Esophagus muscularis mucosa (tissue), 4 donors: ENCODE measurements around the gene WAC. TPM values are rescaled to one million over a fixed set of nuclear protein-coding genes. Genes with fewer than 3 reads are reported as not detected.
"Not testable (repeated sequence)": the region's sequence is repeated elsewhere in the genome, so short reads cannot be mapped to it uniquely, and the experiment has no call there.

Source experiments
- DNase-seq: peaks from one replicate; pipeline ENCODE4 v3.0.0-alpha.2; 2017; ENCODE audit errors: extremely low spot score
- H3K27ac ChIP-seq, 4 donors: fragments of 200-600 bp; sonication (generic); replicated peaks in 1 of 4; 1 replicate in 3 of 4; 2 replicates in 1 of 4; pipeline ENCODE4 v1.5.1; 2016 to 2019; ENCODE audit warnings: mild to moderate bottlenecking in 1 of 4
- H3K27me3 ChIP-seq, 4 donors: fragments of 200-600 bp; sonication (generic); one replicate each; pipeline versions ENCODE4 v1.5.1 to v1.6.0; 2016 to 2019
- H3K36me3 ChIP-seq, 4 donors: fragments of 200-600 bp; sonication (generic); one replicate each; pipeline ENCODE4 v1.5.1; 2016 to 2019
- H3K4me1 ChIP-seq, 4 donors: fragments of 200-600 bp; sonication (generic); one replicate each; pipeline ENCODE4 v1.5.1; 2016 to 2019
- H3K4me3 ChIP-seq, 4 donors: fragments of 200-600 bp; sonication (generic); 1 replicate in 2 of 4; 2 replicates in 2 of 4; pipeline ENCODE4 v1.5.1; 2016 to 2019; ENCODE audit warnings: mild to moderate bottlenecking in 4 of 4, moderate library complexity in 1 of 4
- H3K9me3 ChIP-seq, 4 donors: fragments of 200-600 bp; sonication (generic); 1 replicate in 3 of 4; 2 replicates in 1 of 4; pipeline ENCODE4 v1.5.1; 2016 to 2019
- EP300 ChIP-seq: sonication (generic); formaldehyde crosslinking; IDR thresholded peaks from one replicate; pipeline ENCODE4 v1.6.1; 2017; ENCODE audit warnings: antibody characterized with exemption
- POLR2A ChIP-seq: fragments of 450-650 bp; IDR thresholded peaks from one replicate; pipeline ENCODE4 v1.6.1; 2017; ENCODE audit warnings: antibody characterized with exemption, moderate library complexity, mild to moderate bottlenecking, low read depth
- POLR2AphosphoS5 ChIP-seq, 2 donors: sonication (generic); formaldehyde crosslinking; IDR thresholded peaks; one replicate each; pipeline ENCODE4 v1.6.1; 2017; ENCODE audit warnings: antibody characterized with exemption in 2 of 2
- WGBS: methylation state at CpG from one replicate; pipeline ENCODE4 v1.1.5; 2018; 5-methylcytosine and 5-hydroxymethylcytosine counted together
- intact Hi-C: fragments of 100-400 bp; cut with DNase I; formaldehyde crosslinking; loops from one replicate; pipeline ENCODE4 v1.15.1; 2023
- total RNA-seq, 4 donors: library from RNA; depleted of rRNA; stranded (reverse); fragments of >200 nt; gene quantifications; one replicate each; pipeline versions ENCODE4 v1.1.0 to v1.2.1, GENCODE V29; 2016
- TF ChIP-seq, protein P1 (sequence below), 3 experiments: fragments of 200-600 bp in 2 of 3; fragments of 450-650 bp in 1 of 3; sonication (generic) in 2 of 3; IDR thresholded peaks; one replicate each; pipeline ENCODE4 v1.5.1; 2017 to 2019; ENCODE audit warnings: antibody characterized with exemption in 3 of 3, mild to moderate bottlenecking in 2 of 3, moderate library complexity in 1 of 3

The WAC gene
- total RNA-seq, 4 donors from 2014 or later = 115 to 157 (median 135) TPM

DNA sequence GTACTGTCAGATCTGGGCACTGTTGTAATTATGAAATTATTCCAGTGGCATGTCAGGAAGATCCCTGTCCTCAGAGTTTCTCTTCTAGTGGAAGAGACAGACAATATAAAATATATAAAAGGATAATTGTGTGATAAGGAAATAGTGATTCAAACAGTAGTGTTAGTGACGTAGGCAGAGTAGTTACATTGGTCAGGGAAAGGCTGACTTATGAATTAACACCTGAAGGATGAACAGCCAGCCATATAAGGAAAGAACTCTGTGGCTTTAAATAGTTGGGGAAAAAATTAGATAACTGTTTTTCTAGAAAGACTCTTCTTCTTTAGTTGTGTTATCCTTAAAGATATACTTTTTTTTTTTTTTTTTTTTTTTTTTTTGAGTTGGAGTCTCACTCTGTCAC, 37.7 kb downstream of the WAC start:
- Histone ChIP-seq H3K4me3 (no peak overlapping the region), H3K4me1 (peaks cover 54 to 95% (median 80%) of the 10 kb centered on the region in 4 donors), H3K27ac (no peak overlapping the region), H3K9me3 (no peaks in the 10 kb centered on the region), H3K27me3 (no peaks in the 10 kb centered on the region), H3K36me3 (peaks cover 4 to 7% (median 5%) of the 10 kb centered on the region in 4 donors)
- 36% methylated on average over 1 of the region's 1 CpG for WGBS
- intact Hi-C loops = no loop called here
- DNase-seq = no peak
- no peak for TF ChIP-seq EP300
- TF ChIP-seq, protein P1, sequence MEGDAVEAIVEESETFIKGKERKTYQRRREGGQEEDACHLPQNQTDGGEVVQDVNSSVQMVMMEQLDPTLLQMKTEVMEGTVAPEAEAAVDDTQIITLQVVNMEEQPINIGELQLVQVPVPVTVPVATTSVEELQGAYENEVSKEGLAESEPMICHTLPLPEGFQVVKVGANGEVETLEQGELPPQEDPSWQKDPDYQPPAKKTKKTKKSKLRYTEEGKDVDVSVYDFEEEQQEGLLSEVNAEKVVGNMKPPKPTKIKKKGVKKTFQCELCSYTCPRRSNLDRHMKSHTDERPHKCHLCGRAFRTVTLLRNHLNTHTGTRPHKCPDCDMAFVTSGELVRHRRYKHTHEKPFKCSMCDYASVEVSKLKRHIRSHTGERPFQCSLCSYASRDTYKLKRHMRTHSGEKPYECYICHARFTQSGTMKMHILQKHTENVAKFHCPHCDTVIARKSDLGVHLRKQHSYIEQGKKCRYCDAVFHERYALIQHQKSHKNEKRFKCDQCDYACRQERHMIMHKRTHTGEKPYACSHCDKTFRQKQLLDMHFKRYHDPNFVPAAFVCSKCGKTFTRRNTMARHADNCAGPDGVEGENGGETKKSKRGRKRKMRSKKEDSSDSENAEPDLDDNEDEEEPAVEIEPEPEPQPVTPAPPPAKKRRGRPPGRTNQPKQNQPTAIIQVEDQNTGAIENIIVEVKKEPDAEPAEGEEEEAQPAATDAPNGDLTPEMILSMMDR (IDR thresholded peaks at IDR 0.05) = no peak
- TF ChIP-seq POLR2A = no peak
- TF ChIP-seq POLR2AphosphoS5 (IDR thresholded peaks at IDR 0.05) = no peak

DNA sequence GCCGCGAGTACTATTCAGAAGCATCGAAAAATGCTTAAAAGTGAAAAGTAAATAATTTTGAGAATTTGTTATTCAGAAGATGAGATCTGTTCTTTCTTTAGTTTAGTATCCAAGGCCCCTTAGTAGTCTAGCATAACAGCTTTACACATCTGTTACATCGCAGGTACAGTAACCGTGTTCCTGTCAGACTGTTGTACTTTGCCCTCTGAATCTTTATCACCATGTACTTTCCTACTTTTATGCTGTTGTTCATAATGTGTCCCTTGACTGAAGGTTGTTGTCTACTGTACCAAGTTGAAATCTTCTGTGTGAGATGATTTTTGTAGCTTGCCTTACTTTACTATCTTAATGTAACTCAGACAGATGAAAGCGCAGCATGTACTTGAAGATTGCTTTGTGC, 38.3 kb downstream of the WAC start:
- Histone ChIP-seq H3K27me3 (no peaks in the 10 kb centered on the region), H3K4me1 (peaks cover 53 to 95% (median 79%) of the 10 kb centered on the region in 4 donors), H3K9me3 (no peaks in the 10 kb centered on the region), H3K4me3 (no peak overlapping the region), H3K36me3 (peaks cover 4 to 7% (median 5%) of the 10 kb centered on the region in 4 donors), H3K27ac (no peak overlapping the region)
- intact Hi-C loops = no loop called here
- no peak for TF ChIP-seq EP300
- no peak for DNase-seq
- WGBS = 86% methylated on average over 6 of the region's 6 CpGs

- H3K9me3 ChIP-seq, H3K27me3 ChIP-seq, H3K27ac ChIP-seq, H3K36me3 ChIP-seq, intact Hi-C loops, DNase-seq, H3K4me3 ChIP-seq: not testable (repeated sequence)
- 92% methylated on average over 9 of the region's 10 CpGs for WGBS
- peaks cover 64 to 95% (median 75%) of the 10 kb centered on the region in 4 donors for H3K4me1 ChIP-seq
Observed at GRCh38 chr10:28574214-28574613, 41.3 kb downstream of the WAC start.

DNA sequence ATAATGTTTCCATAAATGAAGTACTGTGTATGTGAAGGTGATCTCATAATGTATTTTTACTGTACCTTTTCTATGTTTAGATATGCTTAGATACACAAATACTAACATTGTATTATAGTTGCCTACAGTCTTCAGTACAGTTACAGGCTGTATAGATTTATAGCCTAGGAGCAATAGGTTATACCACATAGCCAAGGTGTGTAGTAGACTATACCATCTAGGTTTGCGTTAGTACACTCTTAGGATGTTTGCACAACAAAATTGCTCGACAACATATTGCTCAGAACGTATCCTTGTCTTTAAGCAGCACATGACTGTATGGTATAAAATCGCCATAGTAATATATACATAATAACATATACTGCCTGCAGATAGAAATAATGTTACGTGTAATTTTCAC, 42.9 kb downstream of the WAC start:
- Histone ChIP-seq H3K27ac (no peak overlapping the region), H3K9me3 (no peaks in the 10 kb centered on the region), H3K4me3 (no peak overlapping the region), H3K27me3 (no peaks in the 10 kb centered on the region), H3K4me1 (peaks cover 62 to 94% (median 75%) of the 10 kb centered on the region in 4 donors), H3K36me3 (peaks cover 0 to 7% (median 4%) of the 10 kb centered on the region in 4 donors)
- 91% methylated on average over 5 of the region's 5 CpGs for WGBS
- no peak for DNase-seq
- intact Hi-C loops = no loop called here
- TF ChIP-seq, protein P1 (IDR thresholded peaks at IDR 0.05) = no peak
- TF ChIP-seq POLR2AphosphoS5 (IDR thresholded peaks at IDR 0.05) (no peak), EP300 (no peak), POLR2A (no peak)

GRCh38 chr10:28577506-28577905, 44.6 kb downstream of the WAC start:
- H3K36me3 ChIP-seq = peaks cover 0 to 11% (median 4%) of the 10 kb centered on the region in 4 donors
- DNase-seq = no peak
- TF ChIP-seq POLR2A (no peak), EP300 (no peak), POLR2AphosphoS5 (IDR thresholded peaks at IDR 0.05) (no peak)
- TF ChIP-seq, protein P1 (IDR thresholded peaks at IDR 0.05) = no peak
- no peak overlapping the region for H3K27ac ChIP-seq
- 85% methylated on average over 4 of the region's 4 CpGs for WGBS
- H3K4me1 ChIP-seq = peaks cover 64 to 92% (median 83%) of the 10 kb centered on the region in 4 donors
- intact Hi-C loops = no loop called here
- H3K9me3 ChIP-seq = no peaks in the 10 kb centered on the region
- no peaks in the 10 kb centered on the region for H3K27me3 ChIP-seq
- no peak overlapping the region for H3K4me3 ChIP-seq

DNA sequence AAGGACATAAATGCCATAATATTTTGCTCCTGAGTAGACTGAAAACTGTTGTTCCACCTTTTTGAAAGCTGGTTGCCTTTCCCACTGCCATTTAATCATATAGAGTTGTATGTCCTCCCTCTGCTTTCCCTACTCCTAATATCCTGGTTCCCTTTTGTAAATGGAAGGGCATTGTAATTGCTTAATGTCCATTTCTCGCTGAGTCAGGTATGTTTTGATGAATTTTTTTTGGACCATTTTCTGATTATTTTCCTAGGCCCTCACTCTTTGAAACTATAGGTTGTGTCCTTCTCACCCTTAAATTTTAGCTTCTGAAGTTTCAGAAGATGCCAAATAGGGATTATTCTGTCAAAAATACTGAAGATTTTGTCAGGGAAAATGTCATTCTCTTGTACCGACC, 45.5 kb downstream of the WAC start:
- no peak for DNase-seq
- Histone ChIP-seq H3K36me3 (peaks cover 3 to 11% (median 4%) of the 10 kb centered on the region in 4 donors), H3K27me3 (no peaks in the 10 kb centered on the region), H3K27ac (no peak overlapping the region), H3K9me3 (no peaks in the 10 kb centered on the region), H3K4me3 (no peak overlapping the region), H3K4me1 (peaks cover 62 to 95% (median 82%) of the 10 kb centered on the region in 4 donors)
- WGBS = 90% methylated on average over 2 of the region's 2 CpGs
- TF ChIP-seq, protein P1 (IDR thresholded peaks at IDR 0.05) = no peak
- no peak for TF ChIP-seq POLR2AphosphoS5 (IDR thresholded peaks at IDR 0.05)
- TF ChIP-seq POLR2A = no peak
- no peak for TF ChIP-seq EP300
- intact Hi-C loops = no loop called here
